Osteocyte (in vitro differentiated cells): ENCODE measurements around the gene CNOT6L. TPM values are rescaled to one million over a fixed set of nuclear protein-coding genes. Genes with fewer than 3 reads are reported as not detected.

Experiments
- DNase-seq: peaks from one replicate; pipeline ENCODE4 v3.0.0; 2021; ENCODE audit warnings: mixed read lengths; ENCODE audit not compliant: unreplicated experiment; ENCODE audit errors: extremely low spot score
- H3K27ac Mint-ChIP-seq: one replicate; pipeline ENCODE4 v1.8.0; 2021; ENCODE audit warnings: mild to moderate bottlenecking, mixed read lengths; ENCODE audit not compliant: unreplicated experiment
- H3K27me3 Mint-ChIP-seq: one replicate; pipeline ENCODE4 v1.8.0; 2021; ENCODE audit warnings: mixed read lengths; ENCODE audit not compliant: unreplicated experiment
- H3K36me3 Mint-ChIP-seq: one replicate; pipeline ENCODE4 v1.8.0; 2021; ENCODE audit warnings: mixed read lengths; ENCODE audit not compliant: unreplicated experiment
- H3K4me1 Mint-ChIP-seq: one replicate; pipeline ENCODE4 v1.8.0; 2021; ENCODE audit warnings: mixed read lengths; ENCODE audit not compliant: unreplicated experiment
- H3K4me3 Mint-ChIP-seq: one replicate; pipeline ENCODE4 v1.8.0; 2021; ENCODE audit warnings: mild to moderate bottlenecking, moderate library complexity, mixed read lengths; ENCODE audit not compliant: unreplicated experiment
- H3K9me3 Mint-ChIP-seq: one replicate; pipeline ENCODE4 v1.8.0; 2021; ENCODE audit warnings: mixed read lengths; ENCODE audit not compliant: unreplicated experiment
- total RNA-seq: library from RNA; stranded (reverse); gene quantifications from 2 replicates; pipeline ENCODE4 v1.2.1, GENCODE V29; 2021
- TF ChIP-seq, protein P1 (sequence below): fragments of 200-600 bp; sonication (generic); IDR thresholded peaks from 2 replicates; pipeline ENCODE4 v1.5.0; 2021; ENCODE audit warnings: antibody characterized with exemption, mild to moderate bottlenecking, moderate library complexity

The CNOT6L gene
- total RNA-seq, 1 donor from 2014 or later, result 28.6 TPM

- Mint-ChIP-seq H3K27ac (no peak overlapping the region), H3K36me3 (peaks cover 10% of the 10 kb centered on the region), H3K4me3 (no peak overlapping the region), H3K9me3 (no peaks in the 10 kb centered on the region), H3K27me3 (no peaks in the 10 kb centered on the region), H3K4me1 (peaks cover 14% of the 10 kb centered on the region)
- TF ChIP-seq, protein P1, sequence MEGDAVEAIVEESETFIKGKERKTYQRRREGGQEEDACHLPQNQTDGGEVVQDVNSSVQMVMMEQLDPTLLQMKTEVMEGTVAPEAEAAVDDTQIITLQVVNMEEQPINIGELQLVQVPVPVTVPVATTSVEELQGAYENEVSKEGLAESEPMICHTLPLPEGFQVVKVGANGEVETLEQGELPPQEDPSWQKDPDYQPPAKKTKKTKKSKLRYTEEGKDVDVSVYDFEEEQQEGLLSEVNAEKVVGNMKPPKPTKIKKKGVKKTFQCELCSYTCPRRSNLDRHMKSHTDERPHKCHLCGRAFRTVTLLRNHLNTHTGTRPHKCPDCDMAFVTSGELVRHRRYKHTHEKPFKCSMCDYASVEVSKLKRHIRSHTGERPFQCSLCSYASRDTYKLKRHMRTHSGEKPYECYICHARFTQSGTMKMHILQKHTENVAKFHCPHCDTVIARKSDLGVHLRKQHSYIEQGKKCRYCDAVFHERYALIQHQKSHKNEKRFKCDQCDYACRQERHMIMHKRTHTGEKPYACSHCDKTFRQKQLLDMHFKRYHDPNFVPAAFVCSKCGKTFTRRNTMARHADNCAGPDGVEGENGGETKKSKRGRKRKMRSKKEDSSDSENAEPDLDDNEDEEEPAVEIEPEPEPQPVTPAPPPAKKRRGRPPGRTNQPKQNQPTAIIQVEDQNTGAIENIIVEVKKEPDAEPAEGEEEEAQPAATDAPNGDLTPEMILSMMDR, result no peak
- no peak for DNase-seq
Observed at GRCh38 chr4:77777135-77777807, 41.9 kb downstream of the CNOT6L start.

- Mint-ChIP-seq H3K4me3 (no peak overlapping the region), H3K27me3 (no peaks in the 10 kb centered on the region), H3K27ac (no peak overlapping the region), H3K9me3 (no peaks in the 10 kb centered on the region), H3K36me3 (peaks cover 13% of the 10 kb centered on the region), H3K4me1 (peaks cover 8% of the 10 kb centered on the region)
- TF ChIP-seq, protein P1, result no peak
- no peak for DNase-seq
Observed at GRCh38 chr4:77776182-77777134, 42.7 kb downstream of the CNOT6L start.

DNA sequence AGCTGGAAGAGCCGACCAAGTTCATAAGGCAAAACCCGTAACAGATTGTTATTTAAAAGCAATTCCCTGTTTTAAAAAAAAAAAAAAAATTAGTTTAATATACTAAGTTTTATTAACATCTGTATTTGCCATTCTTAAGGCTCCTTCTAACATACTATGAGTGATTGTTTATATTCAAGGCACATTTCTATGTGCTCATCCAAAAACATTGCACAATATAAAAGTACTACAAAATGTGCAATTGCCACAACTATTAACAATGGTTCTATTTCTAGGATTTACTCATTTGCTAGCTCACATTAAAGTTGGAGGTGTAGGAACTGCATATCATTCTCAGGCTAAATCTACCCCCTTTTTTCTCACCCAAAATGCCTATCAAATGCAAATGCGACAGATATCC is 46.1 kb downstream of the CNOT6L start:
- no peaks in the 10 kb centered on the region for H3K27me3 Mint-ChIP-seq
- peaks cover 18% of the 10 kb centered on the region for H3K36me3 Mint-ChIP-seq
- no peak for DNase-seq
- H3K4me3 Mint-ChIP-seq, result no peak overlapping the region
- H3K27ac Mint-ChIP-seq, result no peak overlapping the region
- peaks cover 8% of the 10 kb centered on the region for H3K4me1 Mint-ChIP-seq
- no peaks in the 10 kb centered on the region for H3K9me3 Mint-ChIP-seq
- TF ChIP-seq, protein P1, result no peak

- TF ChIP-seq, protein P1, result no peak
- Mint-ChIP-seq H3K36me3 (peaks cover 20% of the 10 kb centered on the region), H3K27ac (no peak overlapping the region), H3K4me1 (peaks cover 6% of the 10 kb centered on the region), H3K4me3 (no peak overlapping the region), H3K9me3 (no peaks in the 10 kb centered on the region), H3K27me3 (no peaks in the 10 kb centered on the region)
- no peak for DNase-seq
Observed at GRCh38 chr4:77771566-77771965, 47.6 kb downstream of the CNOT6L start.

DNA sequence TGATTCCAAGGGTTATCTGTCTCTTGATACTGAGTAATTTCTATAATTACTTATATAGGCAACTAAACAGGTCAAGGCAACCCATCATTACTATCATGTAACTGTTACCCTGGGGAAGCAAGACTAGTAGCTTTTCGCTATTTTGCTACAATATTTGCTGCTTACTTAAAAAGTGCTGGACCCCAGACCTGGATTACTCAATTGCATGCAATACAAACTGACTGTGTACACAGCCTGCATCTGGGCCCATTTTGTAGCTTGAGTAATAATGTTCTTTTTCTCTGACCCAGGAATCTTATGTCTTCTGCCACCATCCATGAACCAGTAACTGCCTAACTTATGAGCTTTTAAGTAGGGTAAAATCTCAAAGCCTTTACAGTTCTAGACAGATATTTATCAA is 53.4 kb downstream of the CNOT6L start:
- no peak for DNase-seq
- Mint-ChIP-seq H3K27me3 (no peaks in the 10 kb centered on the region), H3K36me3 (peaks cover 29% of the 10 kb centered on the region), H3K4me3 (no peak overlapping the region), H3K4me1 (no peaks in the 10 kb centered on the region), H3K9me3 (peaks cover 17% of the 10 kb centered on the region), H3K27ac (no peak overlapping the region)
- TF ChIP-seq, protein P1, result no peak
